Immature natural killer cell (primary cell): ENCODE data around the gene OR4K5. TPM values are rescaled to one million over a fixed set of nuclear protein-coding genes. Genes with fewer than 3 reads are reported as not detected.
"Not testable (repeated sequence)": the region's sequence is repeated elsewhere in the genome, so short reads cannot be mapped to it uniquely, and the experiment has no call there.

Experiments
- DNase-seq, 3 donors: peaks; one replicate each; pipeline ENCODE4 v3.0.0; 2022; ENCODE audit warnings: mixed read lengths in 1 of 3
- H3K27ac Mint-ChIP-seq, 6 donors: one replicate each; pipeline ENCODE4 v1.8.0; 2020; ENCODE audit warnings: mixed read lengths in 6 of 6, mild to moderate bottlenecking in 5 of 6, inconsistent platforms in 4 of 6, moderate library complexity in 3 of 6
- H3K27me3 Mint-ChIP-seq, 3 donors: one replicate each; pipeline ENCODE4 v1.8.0; 2020 to 2021; ENCODE audit warnings: low read depth in 3 of 3, mild to moderate bottlenecking in 3 of 3, mixed read lengths in 3 of 3, moderate library complexity in 3 of 3, inconsistent platforms in 1 of 3
- H3K36me3 Mint-ChIP-seq, 3 donors: one replicate each; pipeline ENCODE4 v1.8.0; 2020; ENCODE audit warnings: mixed read lengths in 3 of 3, inconsistent platforms in 2 of 3, mild to moderate bottlenecking in 2 of 3
- H3K4me1 Mint-ChIP-seq, 2 donors: one replicate each; pipeline ENCODE4 v1.8.0; 2020; ENCODE audit warnings: inconsistent platforms in 2 of 2, mild to moderate bottlenecking in 2 of 2, mixed read lengths in 2 of 2, moderate library complexity in 1 of 2
- H3K4me3 Mint-ChIP-seq, 5 donors: one replicate each; pipeline ENCODE4 v1.8.0; 2020; ENCODE audit warnings: mild to moderate bottlenecking in 5 of 5, mixed read lengths in 5 of 5, inconsistent platforms in 3 of 5, moderate library complexity in 3 of 5
- H3K9me3 Mint-ChIP-seq, 6 donors: one replicate each; pipeline ENCODE4 v1.8.0; 2020; ENCODE audit warnings: mild to moderate bottlenecking in 6 of 6, mixed read lengths in 6 of 6, inconsistent platforms in 4 of 6, moderate library complexity in 3 of 6
- polyA plus RNA-seq, 3 donors: library from polyadenylated mRNA; unstranded; fragments of 300-500 nt; fragmentation: Illumina TruSeq; gene quantifications; one replicate each; pipeline ENCODE4 v1.2.3, GENCODE V29; 2021

OR4K5 gene
- polyA plus RNA-seq, 3 donors from 2014 or later, result not detected

DNA sequence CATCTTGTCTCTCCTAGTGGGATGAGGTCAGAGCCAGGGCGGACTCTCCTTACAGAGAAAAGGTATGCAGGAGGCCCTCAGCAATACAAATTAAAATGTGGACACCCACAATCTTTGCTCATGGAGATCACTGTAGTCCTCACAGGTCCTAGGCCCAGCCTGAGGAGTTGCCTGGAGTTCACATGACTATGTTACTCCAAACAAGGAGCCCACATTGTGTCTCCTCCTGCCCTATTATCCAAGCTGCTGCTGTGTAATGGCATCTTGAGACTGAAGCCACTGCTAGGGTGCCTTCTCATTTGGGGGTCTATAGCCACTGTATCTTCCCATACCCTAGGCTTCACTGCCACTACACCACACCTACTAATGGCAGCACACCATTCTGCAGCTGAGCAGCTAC is 21.3 kb downstream of the OR4K5 start:
- H3K27ac Mint-ChIP-seq, result no peak overlapping the region
- DNase-seq, result no peak
- H3K36me3 Mint-ChIP-seq, result no peaks in the 10 kb centered on the region
- peaks cover 1 to 2% (median 1%) of the 10 kb centered on the region in 3 donors for H3K27me3 Mint-ChIP-seq
- no peaks in the 10 kb centered on the region for H3K4me1 Mint-ChIP-seq
- peaks cover 0 to 5% (median 1%) of the 10 kb centered on the region in 6 donors for H3K9me3 Mint-ChIP-seq
- H3K4me3 Mint-ChIP-seq, result no peak overlapping the region

DNA sequence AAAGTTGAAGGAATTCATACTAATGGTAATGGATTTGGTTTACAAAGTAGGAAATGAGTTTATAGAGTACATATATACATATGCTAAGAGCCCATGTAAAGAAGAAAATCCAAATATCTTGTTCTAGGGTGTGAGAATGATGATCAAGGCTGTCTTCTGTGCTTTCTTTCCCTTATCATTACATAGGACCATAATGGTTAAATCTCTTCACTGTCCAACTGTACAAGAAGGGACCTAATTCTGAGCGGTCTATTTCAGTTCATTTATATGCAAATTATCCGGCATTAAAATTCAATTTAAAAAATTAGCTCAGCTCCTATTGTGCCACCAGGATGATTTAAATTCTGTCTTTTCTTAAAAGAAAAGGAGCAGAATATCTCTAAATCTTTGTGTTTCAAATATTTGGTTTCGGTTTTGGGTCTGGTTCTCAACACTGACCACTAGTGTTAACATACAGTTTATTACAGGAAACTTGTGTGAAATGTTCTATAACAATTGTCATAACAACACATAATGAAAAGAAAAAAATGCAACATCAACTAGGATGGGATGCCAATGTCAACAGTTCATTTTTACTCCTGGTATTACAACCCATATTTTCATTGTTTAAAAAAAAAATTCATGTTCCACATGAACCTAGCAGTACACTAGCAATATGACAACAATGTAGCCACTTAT is 27.1 kb downstream of the OR4K5 start:
- Mint-ChIP-seq H3K4me1 (peaks cover 6 to 9% of the 10 kb centered on the region in 2 donors), H3K27me3 (no peaks in the 10 kb centered on the region), H3K27ac (peak overlapping the region in 1 of 6 donors; percentile 34), H3K36me3 (no peaks in the 10 kb centered on the region), H3K9me3 (peaks cover 0 to 5% (median 3%) of the 10 kb centered on the region in 6 donors), H3K4me3 (peak overlapping the region in 1 of 5 donors; percentile 22)
- DNase-seq, result peak in 1 of 3 donors; percentile 1

- Mint-ChIP-seq H3K9me3 (peaks cover 0 to 5% (median 3%) of the 10 kb centered on the region in 6 donors), H3K4me3 (no peak overlapping the region), H3K4me1 (peaks cover 6 to 9% of the 10 kb centered on the region in 2 donors), H3K27me3 (no peaks in the 10 kb centered on the region), H3K36me3 (no peaks in the 10 kb centered on the region), H3K27ac (no peak overlapping the region)
- DNase-seq, result no peak
Observed at GRCh38 chr14:19949218-19949617, 28.8 kb downstream of the OR4K5 start.

DNA sequence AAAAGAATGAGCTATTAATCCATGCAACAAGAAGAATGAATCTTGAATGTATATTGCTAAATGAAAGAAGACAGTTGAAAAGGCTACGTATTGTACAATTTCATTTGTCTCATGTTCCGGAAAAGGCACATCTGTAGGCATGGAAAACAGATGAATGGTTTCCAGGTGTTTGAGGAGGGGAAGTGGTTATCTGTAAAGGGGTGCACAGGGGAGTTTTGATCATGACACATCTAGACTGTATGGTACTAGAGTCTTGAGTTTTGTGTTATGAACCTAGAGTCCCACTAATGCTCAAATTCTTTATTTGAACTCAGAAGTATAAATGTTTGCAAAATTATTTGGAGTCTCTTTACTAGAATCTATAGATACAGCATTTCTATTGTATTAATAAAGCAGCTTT is 49.3 kb downstream of the OR4K5 start:
- H3K36me3 Mint-ChIP-seq, DNase-seq, H3K27ac Mint-ChIP-seq, H3K27me3 Mint-ChIP-seq, H3K4me3 Mint-ChIP-seq, H3K4me1 Mint-ChIP-seq: not testable (repeated sequence)
- H3K9me3 Mint-ChIP-seq, result peaks cover 0 to 10% (median 3%) of the 10 kb centered on the region in 6 donors

Other genes with a start within 250 kb of the OR4K5 start
- not detected for gene OR11H2, start 206.7 kb upstream of the OR4K5 start, polyA plus RNA-seq
- gene OR4Q3, start 177.0 kb upstream of the OR4K5 start, polyA plus RNA-seq, result not detected
- not detected for gene OR4M1, start 147.1 kb upstream of the OR4K5 start, polyA plus RNA-seq
- gene OR4N2, start 116.8 kb upstream of the OR4K5 start, polyA plus RNA-seq, result not detected
- gene OR4K2, start 45.5 kb upstream of the OR4K5 start, polyA plus RNA-seq, result not detected
- not detected for gene OR4K1, start 10.3 kb downstream of the OR4K5 start, polyA plus RNA-seq
- gene OR4K15, start 55.0 kb downstream of the OR4K5 start, polyA plus RNA-seq, result not detected
- not detected for gene OR4Q2, start 81.6 kb downstream of the OR4K5 start, polyA plus RNA-seq
- gene OR4K14, start 98.7 kb downstream of the OR4K5 start, polyA plus RNA-seq, result not detected
- gene OR4K13, start 115.4 kb downstream of the OR4K5 start, polyA plus RNA-seq, result not detected
- gene OR4L1, start 139.4 kb downstream of the OR4K5 start, polyA plus RNA-seq, result not detected
- not detected for gene OR4K17, start 190.1 kb downstream of the OR4K5 start, polyA plus RNA-seq
- gene OR4N5, start 218.2 kb downstream of the OR4K5 start, polyA plus RNA-seq, result not detected